Activated T-cell treated with anti-CD3 and anti-CD28 coated beads, Interleukin-2, amount 50 U/mL, for 1 hour (primary cell): ENCODE data around the gene MEGF6.

ENCODE experiments used
- DNase-seq: peaks from one replicate; pipeline ENCODE4 v3.0.0-alpha.2; 2020

MEGF6 gene

GRCh38 chr1:3465935-3466321 lies 145.4 kb downstream of the MEGF6 start:
- no peak for DNase-seq

GRCh38 chr1:3465091-3465934 lies 146.0 kb downstream of the MEGF6 start:
- no peak for DNase-seq

- no peak for DNase-seq
Measured at GRCh38 chr1:3464649-3465025, 146.7 kb downstream of the MEGF6 start.

GRCh38 chr1:3463891-3464648 lies 147.2 kb downstream of the MEGF6 start:
- no peak for DNase-seq

GRCh38 chr1:3463408-3463863 lies 147.9 kb downstream of the MEGF6 start:
- DNase-seq = no peak

GRCh38 chr1:3463013-3463385 lies 148.3 kb downstream of the MEGF6 start:
- no peak for DNase-seq

GRCh38 chr1:3462356-3463012 lies 148.8 kb downstream of the MEGF6 start:
- DNase-seq = no peak

- DNase-seq = no peak
Measured at GRCh38 chr1:3461934-3462275, 149.4 kb downstream of the MEGF6 start.

GRCh38 chr1:3461238-3461933 lies 149.9 kb downstream of the MEGF6 start:
- DNase-seq = no peak

- no peak for DNase-seq
Measured at GRCh38 chr1:3460672-3461131, 150.6 kb downstream of the MEGF6 start.

GRCh38 chr1:3459940-3460671 lies 151.2 kb downstream of the MEGF6 start:
- DNase-seq = no peak

- DNase-seq = no peak
Measured at GRCh38 chr1:3459051-3459908, 152.0 kb downstream of the MEGF6 start.

GRCh38 chr1:3457910-3458883 lies 153.1 kb downstream of the MEGF6 start:
- no peak for DNase-seq

GRCh38 chr1:3456964-3457909 lies 154.1 kb downstream of the MEGF6 start:
- DNase-seq = no peak

- DNase-seq = no peak
Measured at GRCh38 chr1:3456449-3456963, 154.8 kb downstream of the MEGF6 start.

GRCh38 chr1:3455670-3456448 lies 155.4 kb downstream of the MEGF6 start:
- no peak for DNase-seq

GRCh38 chr1:3454811-3455618 lies 156.3 kb downstream of the MEGF6 start:
- DNase-seq = no peak
